ENCODE results near the gene SMARCA2. TPM values are rescaled to one million over a fixed set of nuclear protein-coding genes. Genes with fewer than 3 reads are reported as not detected.
A peak's percentile ranks its signal among the peaks of the same experiment; 100 is the strongest.

SMARCA2 gene
- total and polyA plus RNA-seq, 2 donors (not counting 1 experiment from before 2014, with no cell fraction given) = 75.3 to 250 TPM

DNA sequence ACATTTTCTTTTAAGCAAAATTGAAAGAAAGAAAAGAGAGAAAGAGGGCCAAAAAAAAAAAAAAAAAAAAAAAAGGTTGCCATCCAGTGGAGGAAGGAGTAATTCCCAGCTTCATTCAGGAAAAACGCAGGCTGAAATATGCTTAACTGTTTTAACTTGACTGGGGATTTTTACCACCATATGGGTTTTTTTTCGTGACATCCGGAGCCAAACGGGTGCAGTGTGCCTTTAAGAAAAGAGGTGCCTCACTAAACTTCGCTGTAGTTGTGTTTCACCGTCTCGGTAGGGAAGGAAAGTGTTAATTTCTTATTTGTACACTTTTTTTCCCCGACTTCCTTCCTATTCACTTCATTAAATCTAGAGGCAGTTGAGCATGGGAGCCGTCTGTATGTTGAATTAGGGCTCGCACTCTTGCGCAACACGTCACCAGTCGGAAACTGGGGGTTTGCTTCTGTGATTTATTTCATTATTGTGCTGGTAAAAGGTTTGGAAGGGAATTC is 143.0 kb downstream of the SMARCA2 start:
- H3K27ac Mint-ChIP-seq = peak overlapping the region; percentile 81
- H3K27me3 ChIP-seq (replicated peaks in 1 of 4; ENCODE audit: control extremely low read depth in 1 of 4, control insufficient read depth in 3 of 4, insufficient read depth in 4 of 4, low read length in 3 of 4) = no peaks in the 10 kb centered on the region
- peaks cover 22 to 32% of the 10 kb centered on the region in 2 donors for H3K4me1 ChIP-seq (ENCODE audit: control insufficient read depth in 2 of 2, insufficient read depth in 2 of 2, low read length in 2 of 2)
- WGBS (ENCODE audit: insufficient coverage) = 0% methylated on average over 6 of the region's 13 CpGs
- H3K27ac ChIP-seq (ENCODE audit: low read length in 2 of 2) = peak overlapping the region in 1 of 2 donors; percentile 75
- peak overlapping the region; percentile 48 for H2AFZ ChIP-seq (ENCODE audit: insufficient read depth, low read depth, low read length, poor library complexity, severe bottlenecking)
- peak overlapping the region; percentile 70 for H3K9ac ChIP-seq (ENCODE audit: low read length)
- peaks cover 16% of the 10 kb centered on the region for H4K20me1 ChIP-seq (ENCODE audit: control insufficient read depth, insufficient read depth, low read length, poor library complexity, severe bottlenecking)
- CTCF ChIA-PET = interaction anchor here (0.7 kb wide), 2 partner anchors 10 to 570 kb away, joined by 3 to 5 read pairs; no protein-coding TSS in a partner anchor
- H3K4me3 ChIP-seq (ENCODE audit: control extremely low read depth in 1 of 5, extremely low read depth in 1 of 5, insufficient read depth in 1 of 5, low read depth in 2 of 5, low read length in 4 of 5) = peak overlapping the region; percentile 26 to 70 (median 55)
- DNase-seq (peak; percentile 67), ATAC-seq (ENCODE audit: low read depth) (peak; percentile 72)
- intact Hi-C loops (cut with micrococcal nuclease) = loop anchor here (5.0 kb wide), 1 partner anchor 141 kb away; the partner anchor contains the start of gene SMARCA2
- no peaks in the 10 kb centered on the region for H3K9me3 Mint-ChIP-seq (ENCODE audit: insufficient read depth)
- H3K79me2 ChIP-seq (ENCODE audit: control insufficient read depth, insufficient read depth, low read length) = peaks cover 72% of the 10 kb centered on the region
- H3K36me3 ChIP-seq (replicated peaks in 1 of 2; ENCODE audit: control extremely low read depth in 1 of 2, control insufficient read depth in 1 of 2, extremely low read depth in 1 of 2, insufficient read depth in 2 of 2, low read length in 1 of 2) = peaks cover 3 to 14% of the 10 kb centered on the region in 2 experiments
- peak overlapping the region; percentile 72 for H3K4me2 ChIP-seq (replicated peaks; ENCODE audit: low read depth, low read length, poor library complexity, severe bottlenecking)
- H3K4me3 Mint-ChIP-seq = peak overlapping the region; percentile 85
- peaks cover 56% of the 10 kb centered on the region for H3K4me1 Mint-ChIP-seq
- H3K27me3 Mint-ChIP-seq = no peaks in the 10 kb centered on the region
- no peaks in the 10 kb centered on the region for H3K9me3 ChIP-seq (ENCODE audit: control extremely low read depth in 1 of 3, control insufficient read depth in 2 of 3, insufficient read depth in 1 of 3, low read length in 2 of 3)
- no peak for TF ChIP-seq EZH2 (IDR thresholded peaks at IDR 0.05; ENCODE audit: borderline replicate concordance, insufficient read depth, low read depth, low read length, poor library complexity, severe bottlenecking)
- TF ChIP-seq, protein P1, sequence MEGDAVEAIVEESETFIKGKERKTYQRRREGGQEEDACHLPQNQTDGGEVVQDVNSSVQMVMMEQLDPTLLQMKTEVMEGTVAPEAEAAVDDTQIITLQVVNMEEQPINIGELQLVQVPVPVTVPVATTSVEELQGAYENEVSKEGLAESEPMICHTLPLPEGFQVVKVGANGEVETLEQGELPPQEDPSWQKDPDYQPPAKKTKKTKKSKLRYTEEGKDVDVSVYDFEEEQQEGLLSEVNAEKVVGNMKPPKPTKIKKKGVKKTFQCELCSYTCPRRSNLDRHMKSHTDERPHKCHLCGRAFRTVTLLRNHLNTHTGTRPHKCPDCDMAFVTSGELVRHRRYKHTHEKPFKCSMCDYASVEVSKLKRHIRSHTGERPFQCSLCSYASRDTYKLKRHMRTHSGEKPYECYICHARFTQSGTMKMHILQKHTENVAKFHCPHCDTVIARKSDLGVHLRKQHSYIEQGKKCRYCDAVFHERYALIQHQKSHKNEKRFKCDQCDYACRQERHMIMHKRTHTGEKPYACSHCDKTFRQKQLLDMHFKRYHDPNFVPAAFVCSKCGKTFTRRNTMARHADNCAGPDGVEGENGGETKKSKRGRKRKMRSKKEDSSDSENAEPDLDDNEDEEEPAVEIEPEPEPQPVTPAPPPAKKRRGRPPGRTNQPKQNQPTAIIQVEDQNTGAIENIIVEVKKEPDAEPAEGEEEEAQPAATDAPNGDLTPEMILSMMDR (IDR thresholded peaks at IDR 0.05) = no peak
- POLR2A ChIA-PET = no interaction called here

- H3K4me2 ChIP-seq (replicated peaks; ENCODE audit: low read depth, low read length, poor library complexity, severe bottlenecking) = peak overlapping the region; percentile 72
- no peak for ATAC-seq (ENCODE audit: low read depth)
- H3K9me3 Mint-ChIP-seq (ENCODE audit: insufficient read depth) = no peaks in the 10 kb centered on the region
- H3K27me3 ChIP-seq (replicated peaks in 1 of 4; ENCODE audit: control extremely low read depth in 1 of 4, control insufficient read depth in 3 of 4, insufficient read depth in 4 of 4, low read length in 3 of 4) = no peaks in the 10 kb centered on the region
- H3K4me3 Mint-ChIP-seq = peak overlapping the region; percentile 85
- H3K4me1 Mint-ChIP-seq = peaks cover 53% of the 10 kb centered on the region
- no CpG with 5 or more reads among the region's 4 CpGs for WGBS (ENCODE audit: insufficient coverage)
- peak overlapping the region; percentile 26 to 70 (median 55) for H3K4me3 ChIP-seq (ENCODE audit: control extremely low read depth in 1 of 5, extremely low read depth in 1 of 5, insufficient read depth in 1 of 5, low read depth in 2 of 5, low read length in 4 of 5)
- POLR2A ChIA-PET = no interaction called here
- H3K79me2 ChIP-seq (ENCODE audit: control insufficient read depth, insufficient read depth, low read length) = peaks cover 79% of the 10 kb centered on the region
- peaks cover 3 to 22% of the 10 kb centered on the region in 2 experiments for H3K36me3 ChIP-seq (replicated peaks in 1 of 2; ENCODE audit: control extremely low read depth in 1 of 2, control insufficient read depth in 1 of 2, extremely low read depth in 1 of 2, insufficient read depth in 2 of 2, low read length in 1 of 2)
- H3K9ac ChIP-seq (ENCODE audit: low read length) = peak overlapping the region; percentile 70
- DNase-seq = no peak
- peak overlapping the region in 1 of 2 donors; percentile 75 for H3K27ac ChIP-seq (ENCODE audit: low read length in 2 of 2)
- H3K9me3 ChIP-seq (ENCODE audit: control extremely low read depth in 1 of 3, control insufficient read depth in 2 of 3, insufficient read depth in 1 of 3, low read length in 2 of 3) = no peaks in the 10 kb centered on the region
- H3K4me1 ChIP-seq (ENCODE audit: control insufficient read depth in 2 of 2, insufficient read depth in 2 of 2, low read length in 2 of 2) = peaks cover 22 to 32% of the 10 kb centered on the region in 2 donors
- H2AFZ ChIP-seq (ENCODE audit: insufficient read depth, low read depth, low read length, poor library complexity, severe bottlenecking) = no peak overlapping the region
- no peak for TF ChIP-seq EZH2 (IDR thresholded peaks at IDR 0.05; ENCODE audit: borderline replicate concordance, insufficient read depth, low read depth, low read length, poor library complexity, severe bottlenecking)
- TF ChIP-seq, protein P1 (IDR thresholded peaks at IDR 0.05) = no peak
- CTCF ChIA-PET = no interaction called here
- intact Hi-C loops (cut with micrococcal nuclease) = loop anchor here (5.0 kb wide), 1 partner anchor 142 kb away; the partner anchor contains the start of gene SMARCA2
- peak overlapping the region; percentile 62 for H3K27ac Mint-ChIP-seq
- no peaks in the 10 kb centered on the region for H3K27me3 Mint-ChIP-seq
- peaks cover 16% of the 10 kb centered on the region for H4K20me1 ChIP-seq (ENCODE audit: control insufficient read depth, insufficient read depth, low read length, poor library complexity, severe bottlenecking)
Measured at GRCh38 chr9:2158766-2159430, 143.8 kb downstream of the SMARCA2 start.
